H54 (cell line): ENCODE results near the gene KCTD3.

Experiments used
- DNase-seq: peaks from one replicate; pipeline ENCODE4 v3.0.0; 2011; ENCODE audit warnings: low spot score, mixed read lengths; ENCODE audit not compliant: insufficient read length
- FAIRE-seq: peaks from 3 replicates; lab custom pipeline; 2011; peaks lifted over from hg19 to GRCh38; lab: Jason Lieb, UNC
- POLR2A ChIP-seq: IDR thresholded peaks from 2 replicates; pipeline ENCODE4 v1.6.1; 2011; ENCODE audit warnings: low read depth, mild to moderate bottlenecking, low read length

Gene KCTD3

DNA sequence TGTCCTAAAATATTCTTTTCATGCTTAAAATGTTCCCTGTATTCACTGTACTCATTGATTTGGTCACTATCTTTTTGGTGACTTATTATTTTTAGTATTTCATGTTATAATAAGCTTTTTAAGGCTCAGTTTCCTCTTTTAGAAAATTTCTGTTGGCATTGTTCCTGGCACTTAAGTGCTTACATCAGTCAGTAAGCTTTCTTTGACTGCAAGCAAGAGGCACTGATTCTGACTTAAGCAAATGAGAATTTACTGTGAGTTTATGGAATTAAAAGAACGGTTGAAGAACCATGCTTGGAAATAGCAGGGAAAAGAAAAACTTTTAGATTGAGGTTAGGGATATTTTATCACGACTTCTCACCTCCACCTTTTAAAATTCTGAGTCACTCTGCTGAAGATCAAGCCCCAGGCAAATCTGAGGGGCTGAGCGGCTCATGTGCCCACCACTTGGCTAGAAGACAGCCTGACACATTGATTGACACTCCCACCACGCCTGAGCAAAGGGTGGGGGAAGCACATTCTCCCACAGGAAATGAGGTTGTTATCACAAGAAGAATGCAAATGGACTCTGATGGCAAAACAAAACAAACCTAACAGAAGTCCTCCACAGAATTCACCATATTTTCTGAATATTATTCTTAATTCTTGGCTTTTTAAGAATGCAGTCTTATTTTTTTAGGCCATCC lies 102.8 kb downstream of the KCTD3 start:
- DNase-seq (no peak), FAIRE-seq (no peak)
- TF ChIP-seq POLR2A = no peak
